ENCODE measurements around the gene PTGER3.

GRCh38 chr1:71037066-71037465 lies 10.6 kb downstream of the PTGER3 start:
- TF ChIP-seq, protein P1, sequence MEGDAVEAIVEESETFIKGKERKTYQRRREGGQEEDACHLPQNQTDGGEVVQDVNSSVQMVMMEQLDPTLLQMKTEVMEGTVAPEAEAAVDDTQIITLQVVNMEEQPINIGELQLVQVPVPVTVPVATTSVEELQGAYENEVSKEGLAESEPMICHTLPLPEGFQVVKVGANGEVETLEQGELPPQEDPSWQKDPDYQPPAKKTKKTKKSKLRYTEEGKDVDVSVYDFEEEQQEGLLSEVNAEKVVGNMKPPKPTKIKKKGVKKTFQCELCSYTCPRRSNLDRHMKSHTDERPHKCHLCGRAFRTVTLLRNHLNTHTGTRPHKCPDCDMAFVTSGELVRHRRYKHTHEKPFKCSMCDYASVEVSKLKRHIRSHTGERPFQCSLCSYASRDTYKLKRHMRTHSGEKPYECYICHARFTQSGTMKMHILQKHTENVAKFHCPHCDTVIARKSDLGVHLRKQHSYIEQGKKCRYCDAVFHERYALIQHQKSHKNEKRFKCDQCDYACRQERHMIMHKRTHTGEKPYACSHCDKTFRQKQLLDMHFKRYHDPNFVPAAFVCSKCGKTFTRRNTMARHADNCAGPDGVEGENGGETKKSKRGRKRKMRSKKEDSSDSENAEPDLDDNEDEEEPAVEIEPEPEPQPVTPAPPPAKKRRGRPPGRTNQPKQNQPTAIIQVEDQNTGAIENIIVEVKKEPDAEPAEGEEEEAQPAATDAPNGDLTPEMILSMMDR (IDR thresholded peaks at IDR 0.05), result no peak
- TF ChIP-seq POLR2AphosphoS5 (IDR thresholded peaks at IDR 0.05) (no peak), POLR2A (IDR thresholded peaks at IDR 0.05) (no peak), EP300 (IDR thresholded peaks at IDR 0.05) (no peak)

Data from sigmoid colon (tissue), 4 donors.